Choroid plexus epithelial cell (primary cell): ENCODE data around the gene RPS10.

ENCODE experiments used
- DNase-seq: peaks from one replicate; pipeline ENCODE4 v3.0.0-alpha.2; 2010; ENCODE audit warnings: low read depth
- H3K4me3 ChIP-seq: 2 replicates; pipeline ENCODE4 v1.5.1; 2011; ENCODE audit warnings: low read depth, mild to moderate bottlenecking, control low read depth, low read length, moderate library complexity
- TF ChIP-seq, protein P1 (sequence below): conservative IDR thresholded peaks from 2 replicates; pipeline ENCODE4 v1.5.1; 2011; ENCODE audit warnings: low read depth, mild to moderate bottlenecking, control low read depth, inconsistent platforms, low read length, moderate library complexity

The RPS10 gene

DNA sequence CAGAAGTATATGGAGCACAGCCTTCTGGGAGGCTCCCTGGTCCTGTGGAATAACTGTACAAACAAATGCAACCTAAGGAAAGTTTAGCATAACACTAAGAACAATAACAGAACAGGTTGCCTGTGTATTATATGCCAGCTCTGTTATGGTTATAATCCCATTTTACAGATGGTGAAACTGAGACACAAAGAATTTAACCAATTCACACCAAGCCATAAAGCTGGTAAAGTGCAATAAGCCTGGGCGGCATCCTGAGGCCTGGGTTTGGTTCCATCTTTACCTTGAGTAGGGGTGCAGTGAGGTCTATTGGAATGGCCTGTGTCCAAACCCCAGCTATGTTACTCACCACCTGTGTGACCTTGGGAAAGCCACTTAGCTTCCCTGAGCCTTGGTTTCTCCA, 25.3 kb upstream of the RPS10 start:
- no peak overlapping the region for H3K4me3 ChIP-seq
- no peak for DNase-seq
- TF ChIP-seq, protein P1, sequence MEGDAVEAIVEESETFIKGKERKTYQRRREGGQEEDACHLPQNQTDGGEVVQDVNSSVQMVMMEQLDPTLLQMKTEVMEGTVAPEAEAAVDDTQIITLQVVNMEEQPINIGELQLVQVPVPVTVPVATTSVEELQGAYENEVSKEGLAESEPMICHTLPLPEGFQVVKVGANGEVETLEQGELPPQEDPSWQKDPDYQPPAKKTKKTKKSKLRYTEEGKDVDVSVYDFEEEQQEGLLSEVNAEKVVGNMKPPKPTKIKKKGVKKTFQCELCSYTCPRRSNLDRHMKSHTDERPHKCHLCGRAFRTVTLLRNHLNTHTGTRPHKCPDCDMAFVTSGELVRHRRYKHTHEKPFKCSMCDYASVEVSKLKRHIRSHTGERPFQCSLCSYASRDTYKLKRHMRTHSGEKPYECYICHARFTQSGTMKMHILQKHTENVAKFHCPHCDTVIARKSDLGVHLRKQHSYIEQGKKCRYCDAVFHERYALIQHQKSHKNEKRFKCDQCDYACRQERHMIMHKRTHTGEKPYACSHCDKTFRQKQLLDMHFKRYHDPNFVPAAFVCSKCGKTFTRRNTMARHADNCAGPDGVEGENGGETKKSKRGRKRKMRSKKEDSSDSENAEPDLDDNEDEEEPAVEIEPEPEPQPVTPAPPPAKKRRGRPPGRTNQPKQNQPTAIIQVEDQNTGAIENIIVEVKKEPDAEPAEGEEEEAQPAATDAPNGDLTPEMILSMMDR: no peak

DNA sequence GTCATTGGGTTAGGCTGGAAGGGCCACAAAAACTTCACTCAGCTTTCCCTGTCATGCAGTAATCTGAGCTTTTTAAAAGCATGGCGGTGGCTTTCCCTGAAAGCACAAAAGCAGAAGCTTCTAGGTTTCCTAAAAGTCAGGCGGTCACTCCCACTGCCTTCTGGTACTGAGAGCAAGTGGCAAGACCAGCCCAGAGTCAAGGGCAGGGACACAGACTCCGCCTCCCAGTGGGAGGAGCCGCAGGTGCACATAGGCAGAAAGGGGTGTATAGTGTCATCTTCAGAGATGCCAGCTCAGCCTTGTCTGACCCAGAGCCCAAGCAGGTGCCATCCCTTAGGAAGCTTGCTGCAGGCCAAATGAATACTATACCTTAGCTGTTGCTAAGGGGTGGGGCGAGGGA, 22.0 kb upstream of the RPS10 start:
- H3K4me3 ChIP-seq: no peak overlapping the region
- TF ChIP-seq, protein P1: no peak
- DNase-seq: no peak

DNA sequence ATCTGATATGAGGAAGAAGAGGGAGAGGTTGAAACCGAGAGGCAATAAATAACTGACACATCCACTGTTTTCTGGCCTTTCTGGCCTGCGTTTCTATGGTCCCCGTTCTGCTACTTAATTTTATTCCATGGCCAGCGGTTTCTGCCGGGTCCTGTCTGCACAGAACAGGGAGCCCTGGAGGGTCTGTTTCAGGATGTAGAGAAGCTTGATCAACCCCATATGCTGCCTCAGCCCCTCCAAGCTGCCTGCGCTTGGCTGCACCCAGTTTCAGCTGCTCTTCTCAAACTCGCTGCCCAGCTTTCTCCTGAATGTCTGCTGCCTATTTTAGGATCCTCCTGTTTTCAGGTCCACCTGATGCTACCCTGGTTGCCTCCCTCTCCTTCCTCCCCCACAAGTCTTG, 21.5 kb upstream of the RPS10 start:
- TF ChIP-seq, protein P1: no peak
- H3K4me3 ChIP-seq: no peak overlapping the region
- DNase-seq: no peak

DNA sequence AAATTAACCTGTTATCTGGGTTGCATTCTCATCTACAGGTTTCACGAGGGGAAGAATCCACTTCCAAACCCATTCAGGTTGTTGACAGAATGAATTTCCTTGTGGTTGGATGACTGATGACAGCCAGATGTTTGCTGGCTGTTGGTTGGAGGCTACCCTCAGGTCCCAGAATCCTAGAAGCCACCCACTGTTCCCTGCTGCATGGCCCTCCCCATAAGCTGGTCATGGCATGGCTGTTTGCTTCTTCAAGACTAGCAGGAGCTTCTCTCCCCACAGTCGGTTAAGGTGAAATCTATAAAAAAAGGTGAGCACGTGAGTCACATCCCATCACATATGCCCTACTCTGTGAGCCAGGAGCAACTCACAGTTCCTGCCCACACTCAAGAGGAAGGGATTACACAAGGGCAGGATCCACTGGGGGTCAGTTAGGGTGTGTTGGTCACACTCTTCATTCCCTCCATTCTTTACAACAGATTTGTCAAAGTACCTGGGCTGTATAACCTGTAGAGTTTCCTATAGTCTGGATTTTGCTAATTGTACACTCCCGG, 19.5 kb upstream of the RPS10 start:
- TF ChIP-seq, protein P1: no peak
- H3K4me3 ChIP-seq: no peak overlapping the region
- DNase-seq: no peak

DNA sequence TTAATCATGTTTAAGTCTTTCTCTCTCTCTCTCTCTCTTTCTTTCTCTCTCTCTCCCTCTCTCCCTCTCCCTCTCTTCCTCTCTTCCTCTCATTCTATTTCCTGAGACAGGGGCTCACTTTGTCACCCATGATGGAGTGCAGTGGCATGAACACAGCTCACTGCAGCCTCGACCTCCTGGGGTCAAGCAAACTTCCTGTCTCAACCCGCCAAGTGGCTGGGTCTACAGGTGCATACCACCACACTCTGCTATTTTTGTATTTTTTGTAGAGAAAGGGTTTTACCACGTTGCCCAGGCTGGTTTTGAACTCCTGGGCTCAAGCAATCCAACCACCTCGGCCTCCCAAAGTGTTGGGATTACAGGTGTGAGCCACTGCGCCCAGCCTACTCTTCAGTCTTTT, 15.7 kb upstream of the RPS10 start:
- TF ChIP-seq, protein P1: no peak
- H3K4me3 ChIP-seq: no peak overlapping the region
- no peak for DNase-seq

DNA sequence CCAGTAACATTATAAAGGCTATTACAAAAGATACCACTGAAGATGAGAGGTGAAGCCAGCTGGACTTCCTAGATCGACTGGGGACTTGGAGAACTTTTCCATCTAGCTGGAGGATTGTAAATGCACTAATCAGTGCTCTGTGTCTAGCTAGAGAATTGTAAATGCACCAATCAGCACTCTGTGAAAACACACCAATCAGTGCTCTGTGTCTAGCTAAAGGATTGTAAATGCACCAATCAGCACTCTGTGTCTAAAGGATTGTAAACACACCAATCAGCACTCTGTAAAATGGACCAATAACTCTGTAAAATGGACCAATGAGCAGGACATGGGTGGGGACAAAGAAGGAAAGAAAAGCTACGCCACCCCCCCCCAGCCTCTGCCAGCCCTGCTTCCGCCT, 13.6 kb upstream of the RPS10 start:
- no peak overlapping the region for H3K4me3 ChIP-seq
- TF ChIP-seq, protein P1: no peak
- DNase-seq: no peak

DNA sequence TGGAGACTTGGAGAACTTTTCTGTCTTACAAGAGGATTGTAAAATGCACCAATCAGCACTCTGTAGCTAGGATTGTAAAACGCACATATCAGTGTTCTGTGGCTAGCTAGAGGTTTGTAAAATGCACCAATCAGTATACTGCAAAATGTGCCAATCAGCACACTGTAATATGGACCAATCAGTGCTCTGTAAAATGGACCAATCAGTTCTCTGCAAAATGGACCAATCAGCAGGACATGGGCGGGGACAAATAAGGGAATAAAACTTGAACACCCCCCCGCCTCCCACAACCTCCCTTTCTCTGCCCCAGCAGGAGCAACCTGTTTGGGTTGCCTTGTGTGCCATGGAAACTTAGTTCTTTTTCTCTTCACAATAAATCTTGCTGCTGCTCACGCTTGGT, 12.8 kb upstream of the RPS10 start:
- DNase-seq: no peak
- no peak overlapping the region for H3K4me3 ChIP-seq
- TF ChIP-seq, protein P1: no peak
